ENCODE results near the gene PARD3. TPM values are rescaled to one million over a fixed set of nuclear protein-coding genes. Genes with fewer than 3 reads are reported as not detected.

Gene PARD3
- total and polyA plus RNA-seq, 10 of the 15 experiments (the other 5 are each of a cell fraction or from before 2014, with no cell fraction given): 2.6 to 43.1 (median 13.9) TPM

GRCh38 chr10:34773636-34774630 is 41.2 kb downstream of the PARD3 start (continued):
- TF ChIP-seq NKRF (conservative IDR thresholded peaks at IDR 0.05): no peak

- in situ Hi-C loops (cut with MboI) (no loop called here), intact Hi-C loops (cut with micrococcal nuclease; ENCODE audit: unreplicated experiment) (no loop called here)
- POLR2A ChIA-PET: interaction anchor here (0.8 to 1.1 kb wide), 3 partner anchors 13 to 31 kb away, joined by 3 to 4 read pairs (median 4); no protein-coding TSS in a partner anchor
- 45% methylated on average over 4 of the region's 4 CpGs for WGBS (ENCODE audit: insufficient coverage, insufficient replicate concordance, low lambda C conversion rate, missing lambda C conversion rate)
- FAIRE-seq (no peak), DNase-seq (ENCODE audit: low read depth, low spot score) (no peak), ATAC-seq (no peak)
- H3K27me3 ChIP-seq (replicated peaks in 1 of 2; ENCODE audit: control insufficient read depth in 2 of 2, insufficient read depth in 2 of 2, low read length in 1 of 2): no peaks in the 10 kb centered on the region
- no peaks in the 10 kb centered on the region for H3K79me2 ChIP-seq (ENCODE audit: control insufficient read depth, insufficient read depth, low read length)
- no peak overlapping the region for H3K27ac ChIP-seq (ENCODE audit: control insufficient read depth, insufficient read depth)
- H3K4me3 ChIP-seq: no peak overlapping the region
- H3K9me3 ChIP-seq (replicated peaks; ENCODE audit: control insufficient read depth, insufficient read depth, low read length): no peaks in the 10 kb centered on the region
- H3K36me3 ChIP-seq (ENCODE audit: control insufficient read depth in 2 of 2, insufficient read depth in 2 of 2, low read length in 1 of 2): no peaks in the 10 kb centered on the region
- CTCF ChIA-PET: interaction anchor here (1.0 to 2.7 kb wide), 4 partner anchors 8 to 29 kb away, joined by 3 to 9 read pairs (median 3); no protein-coding TSS in a partner anchor
- no peak overlapping the region for H2AFZ ChIP-seq (ENCODE audit: control insufficient read depth, low read depth, low read length)
- SMC1A ChIA-PET (ENCODE audit: uncharacterized antibody, unreplicated experiment): interaction anchor here (1.2 to 3.6 kb wide), 6 partner anchors 8 to 47 kb away, joined by 3 to 18 read pairs (median 8); no protein-coding TSS in a partner anchor
- RAD21 ChIA-PET (ENCODE audit: unreplicated experiment): no interaction called here
- no peak overlapping the region for H3K9ac ChIP-seq (ENCODE audit: control insufficient read depth, insufficient read depth, low read length)
- no TSS peak for BruUV-seq (replicated peaks)
- H3K4me2 ChIP-seq (ENCODE audit: control insufficient read depth, insufficient read depth): no peak overlapping the region
- H4K20me1 ChIP-seq (ENCODE audit: control insufficient read depth, insufficient read depth): no peaks in the 10 kb centered on the region
- H3K4me1 ChIP-seq (ENCODE audit: control insufficient read depth, insufficient read depth, low read length): no peaks in the 10 kb centered on the region
- TF ChIP-seq SREBF1 (IDR thresholded peaks at IDR 0.05; ENCODE audit: low read length) (no peak), CEBPZ (IDR thresholded peaks at IDR 0.05; ENCODE audit: low read depth, low read length) (no peak), YY1 (IDR thresholded peaks at IDR 0.05; ENCODE audit: low read depth, low read length) (no peak), ATF7 (IDR thresholded peaks at IDR 0.05; ENCODE audit: low read depth) (no peak), USF2 (IDR thresholded peaks at IDR 0.05; ENCODE audit: borderline replicate concordance, low read depth, low read length) (no peak), NKRF (conservative IDR thresholded peaks at IDR 0.05) (no peak), IKZF1 (conservative IDR thresholded peaks at IDR 0.05) (no peak), TCF7 (IDR thresholded peaks at IDR 0.05; ENCODE audit: borderline replicate concordance) (no peak), RCOR1 (conservative IDR thresholded peaks at IDR 0.05; ENCODE audit: low read depth, low read length) (no peak)
Measured at GRCh38 chr10:34771525-34771924, 43.6 kb downstream of the PARD3 start.

All from GM12878 (cell line).